SK-N-SH (cell line): ENCODE measurements around the gene GAL.

Source experiments
- CTCF ChIP-seq: fragments of 200-600 bp; sonication (generic); IDR thresholded peaks from 2 replicates; pipeline ENCODE4 v1.6.1; 2017; ENCODE audit warnings: antibody characterized with exemption, mild to moderate bottlenecking, moderate library complexity
- EP300 ChIP-seq, 2 experiments: IDR thresholded peaks; 2 replicates each; pipeline versions ENCODE4 v1.4.0 to v1.6.1; 2012; ENCODE audit warnings: borderline replicate concordance in 1 of 2, low read depth in 1 of 2, low read length in 1 of 2
- EZH2phosphoT487 ChIP-seq: fragments of 200-600 bp; sonication (generic); IDR thresholded peaks from 2 replicates; pipeline ENCODE4 v1.6.1; 2017; ENCODE audit warnings: low read depth, mixed run types, mild to moderate bottlenecking, antibody characterized with exemption, moderate library complexity, borderline replicate concordance
- FOXJ3 ChIP-seq: sonication (generic); formaldehyde crosslinking; IDR thresholded peaks from 2 replicates; pipeline ENCODE4 v1.5.1; 2020; ENCODE audit warnings: mild to moderate bottlenecking, missing genetic modification reagents
- POLR2AphosphoS5 ChIP-seq: IDR thresholded peaks from 2 replicates; pipeline ENCODE4 v1.6.1; 2012; ENCODE audit warnings: low read depth, low read length
- RFX5 ChIP-seq: IDR thresholded peaks from 2 replicates; pipeline ENCODE4 v1.6.1; 2012; ENCODE audit warnings: mild to moderate bottlenecking, improper control_type of control experiment, low read length
- TCF12 ChIP-seq: IDR thresholded peaks from 2 replicates; pipeline ENCODE4 v1.4.0; 2012
- TF ChIP-seq, protein P1 (sequence below): IDR thresholded peaks from 2 replicates; pipeline ENCODE4 v1.6.1; 2012; ENCODE audit warnings: mild to moderate bottlenecking, low read depth, low read length, moderate library complexity
- TF ChIP-seq, protein P2 (sequence below): IDR thresholded peaks from 2 replicates; pipeline ENCODE4 v1.4.0; 2012; ENCODE audit warnings: low read depth, borderline replicate concordance

DNA sequence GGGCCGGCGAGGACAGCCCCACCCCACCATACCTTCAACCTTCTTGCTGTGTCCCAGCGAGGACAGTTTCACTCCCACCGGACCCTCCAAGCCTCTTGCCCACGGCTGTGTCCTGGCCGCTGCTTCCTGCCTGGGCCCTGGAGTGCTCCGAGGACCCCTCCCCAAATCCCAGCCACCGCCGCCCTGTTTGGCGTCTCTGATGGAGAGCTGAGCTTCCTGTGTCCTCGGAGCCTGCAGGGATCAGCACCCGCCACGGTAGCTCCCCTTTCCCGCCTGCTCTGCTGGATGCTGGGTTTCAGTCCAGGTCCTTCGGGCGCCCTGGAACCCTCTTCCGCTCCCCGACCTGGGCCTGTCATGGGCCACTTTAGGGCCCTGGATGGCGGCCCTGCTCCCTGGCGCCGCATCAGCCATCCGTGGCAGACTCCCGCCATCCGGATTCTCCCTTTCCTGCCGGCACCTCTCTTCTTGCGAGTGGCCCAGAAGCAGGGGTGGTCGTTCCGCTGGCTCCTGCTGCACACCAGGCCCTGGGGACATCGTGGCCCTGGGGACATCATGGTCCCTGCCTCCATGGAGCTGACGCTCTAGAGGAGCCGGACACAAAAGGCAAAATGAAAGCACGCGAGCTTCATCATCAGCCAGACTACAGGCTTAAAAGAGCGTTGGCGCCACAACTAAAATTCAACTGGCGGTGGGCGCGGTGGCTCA lies 34.3 kb upstream of the GAL start:
- TF ChIP-seq, protein P1, sequence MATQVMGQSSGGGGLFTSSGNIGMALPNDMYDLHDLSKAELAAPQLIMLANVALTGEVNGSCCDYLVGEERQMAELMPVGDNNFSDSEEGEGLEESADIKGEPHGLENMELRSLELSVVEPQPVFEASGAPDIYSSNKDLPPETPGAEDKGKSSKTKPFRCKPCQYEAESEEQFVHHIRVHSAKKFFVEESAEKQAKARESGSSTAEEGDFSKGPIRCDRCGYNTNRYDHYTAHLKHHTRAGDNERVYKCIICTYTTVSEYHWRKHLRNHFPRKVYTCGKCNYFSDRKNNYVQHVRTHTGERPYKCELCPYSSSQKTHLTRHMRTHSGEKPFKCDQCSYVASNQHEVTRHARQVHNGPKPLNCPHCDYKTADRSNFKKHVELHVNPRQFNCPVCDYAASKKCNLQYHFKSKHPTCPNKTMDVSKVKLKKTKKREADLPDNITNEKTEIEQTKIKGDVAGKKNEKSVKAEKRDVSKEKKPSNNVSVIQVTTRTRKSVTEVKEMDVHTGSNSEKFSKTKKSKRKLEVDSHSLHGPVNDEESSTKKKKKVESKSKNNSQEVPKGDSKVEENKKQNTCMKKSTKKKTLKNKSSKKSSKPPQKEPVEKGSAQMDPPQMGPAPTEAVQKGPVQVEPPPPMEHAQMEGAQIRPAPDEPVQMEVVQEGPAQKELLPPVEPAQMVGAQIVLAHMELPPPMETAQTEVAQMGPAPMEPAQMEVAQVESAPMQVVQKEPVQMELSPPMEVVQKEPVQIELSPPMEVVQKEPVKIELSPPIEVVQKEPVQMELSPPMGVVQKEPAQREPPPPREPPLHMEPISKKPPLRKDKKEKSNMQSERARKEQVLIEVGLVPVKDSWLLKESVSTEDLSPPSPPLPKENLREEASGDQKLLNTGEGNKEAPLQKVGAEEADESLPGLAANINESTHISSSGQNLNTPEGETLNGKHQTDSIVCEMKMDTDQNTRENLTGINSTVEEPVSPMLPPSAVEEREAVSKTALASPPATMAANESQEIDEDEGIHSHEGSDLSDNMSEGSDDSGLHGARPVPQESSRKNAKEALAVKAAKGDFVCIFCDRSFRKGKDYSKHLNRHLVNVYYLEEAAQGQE, result no peak
- TF ChIP-seq TCF12 (no peak), EZH2phosphoT487 (no peak), CTCF (no peak), POLR2AphosphoS5 (no peak), FOXJ3 (CRISPR knock-in tag) (no peak), EP300 (IDR thresholded peaks at IDR 0.05; ENCODE audit: borderline replicate concordance in 1 of 2, low read depth in 1 of 2, low read length in 1 of 2) (no peak), RFX5 (no peak)
- TF ChIP-seq, protein P2, sequence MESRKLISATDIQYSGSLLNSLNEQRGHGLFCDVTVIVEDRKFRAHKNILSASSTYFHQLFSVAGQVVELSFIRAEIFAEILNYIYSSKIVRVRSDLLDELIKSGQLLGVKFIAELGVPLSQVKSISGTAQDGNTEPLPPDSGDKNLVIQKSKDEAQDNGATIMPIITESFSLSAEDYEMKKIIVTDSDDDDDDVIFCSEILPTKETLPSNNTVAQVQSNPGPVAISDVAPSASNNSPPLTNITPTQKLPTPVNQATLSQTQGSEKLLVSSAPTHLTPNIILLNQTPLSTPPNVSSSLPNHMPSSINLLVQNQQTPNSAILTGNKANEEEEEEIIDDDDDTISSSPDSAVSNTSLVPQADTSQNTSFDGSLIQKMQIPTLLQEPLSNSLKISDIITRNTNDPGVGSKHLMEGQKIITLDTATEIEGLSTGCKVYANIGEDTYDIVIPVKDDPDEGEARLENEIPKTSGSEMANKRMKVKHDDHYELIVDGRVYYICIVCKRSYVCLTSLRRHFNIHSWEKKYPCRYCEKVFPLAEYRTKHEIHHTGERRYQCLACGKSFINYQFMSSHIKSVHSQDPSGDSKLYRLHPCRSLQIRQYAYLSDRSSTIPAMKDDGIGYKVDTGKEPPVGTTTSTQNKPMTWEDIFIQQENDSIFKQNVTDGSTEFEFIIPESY, result no peak
